GM23338 (cell line): ENCODE results near the gene SLC39A7. TPM values are rescaled to one million over a fixed set of nuclear protein-coding genes. Genes with fewer than 3 reads are reported as not detected.

ENCODE experiments used
- ATAC-seq: fragments of 200-7000 bp; cut with Tn5 transposase; 3 replicates; pipeline ENCODE4 v1.9.1; 2020
- DNase-seq: peaks from one replicate; pipeline ENCODE4 v3.0.0-alpha.2; 2015; ENCODE audit warnings: low spot score
- H2AFZ ChIP-seq: fragments of 200-600 bp; sonication (generic); 2 replicates; pipeline ENCODE4 v1.8.0; 2016; ENCODE audit warnings: antibody characterized with exemption, mild to moderate bottlenecking, moderate library complexity
- H3F3A ChIP-seq: fragments of 200-600 bp; sonication (generic); replicated peaks from 2 replicates; pipeline ENCODE4 v1.8.0; 2017; ENCODE audit warnings: antibody characterized with exemption, mixed run types, low read depth
- H3K27ac ChIP-seq: fragments of 200-600 bp; sonication (generic); 2 replicates; pipeline ENCODE4 v1.6.1; 2016; ENCODE audit warnings: low read depth
- H3K27me3 ChIP-seq: fragments of 200-600 bp; sonication (generic); 2 replicates; pipeline ENCODE4 v1.8.0; 2016; ENCODE audit warnings: mild to moderate bottlenecking, mixed run types, moderate library complexity; ENCODE audit not compliant: insufficient read depth
- H3K36me3 ChIP-seq: fragments of 200-600 bp; sonication (generic); 2 replicates; pipeline ENCODE4 v1.8.0; 2016; ENCODE audit warnings: mild to moderate bottlenecking; ENCODE audit not compliant: insufficient read depth
- H3K4me1 ChIP-seq: fragments of 200-600 bp; sonication (generic); 2 replicates; pipeline ENCODE4 v1.8.0; 2016; ENCODE audit warnings: mild to moderate bottlenecking, moderate library complexity; ENCODE audit not compliant: insufficient read depth
- H3K4me2 ChIP-seq: fragments of 200-600 bp; sonication (generic); 2 replicates; pipeline ENCODE4 v1.7.1; 2017; ENCODE audit warnings: mixed run types
- H3K4me3 ChIP-seq: fragments of 200-600 bp; sonication (generic); 2 replicates; pipeline ENCODE4 v1.6.1; 2016; ENCODE audit warnings: mixed run types
- H3K79me2 ChIP-seq: fragments of 200-600 bp; sonication (generic); replicated peaks from 2 replicates; pipeline ENCODE4 v1.8.0; 2017; ENCODE audit warnings: mild to moderate bottlenecking; ENCODE audit not compliant: insufficient read depth
- H3K9me2 ChIP-seq: fragments of 200-600 bp; sonication (generic); 2 replicates; pipeline ENCODE4 v1.8.0; 2017; ENCODE audit not compliant: insufficient read depth
- H4K20me1 ChIP-seq: fragments of 200-600 bp; sonication (generic); replicated peaks from 2 replicates; pipeline ENCODE4 v1.8.0; 2017; ENCODE audit warnings: mild to moderate bottlenecking; ENCODE audit not compliant: insufficient read depth
- H3K27ac Mint-ChIP-seq: 2 replicates; pipeline ENCODE4 v1.8.0; 2020; ENCODE audit warnings: inconsistent platforms, mild to moderate bottlenecking, moderate library complexity, mixed read lengths
- H3K27me3 Mint-ChIP-seq: 3 replicates; pipeline ENCODE4 v1.8.0; 2022; ENCODE audit warnings: low read depth, mild to moderate bottlenecking, moderate library complexity, mixed read lengths, inconsistent platforms; ENCODE audit not compliant: insufficient read depth, poor library complexity
- H3K36me3 Mint-ChIP-seq: 3 replicates; pipeline ENCODE4 v1.8.0; 2021; ENCODE audit warnings: low read depth, mild to moderate bottlenecking, inconsistent platforms, moderate library complexity, mixed read lengths
- H3K4me1 Mint-ChIP-seq: 3 replicates; pipeline ENCODE4 v1.8.0; 2020; ENCODE audit warnings: mild to moderate bottlenecking, inconsistent platforms, mixed read lengths
- H3K4me3 Mint-ChIP-seq: 3 replicates; pipeline ENCODE4 v1.8.0; 2021; ENCODE audit warnings: moderate library complexity, mild to moderate bottlenecking, inconsistent platforms, mixed read lengths
- H3K9me3 Mint-ChIP-seq: 3 replicates; pipeline ENCODE4 v1.8.0; 2020; ENCODE audit warnings: moderate library complexity, mild to moderate bottlenecking, inconsistent platforms, mixed read lengths
- CREB1 ChIP-seq: fragments of 250-450 bp; sonication (Bioruptor Pico); IDR thresholded peaks from 2 replicates; pipeline ENCODE4 v1.5.0; 2020; ENCODE audit warnings: low read depth, mild to moderate bottlenecking, moderate library complexity
- EZH2 ChIP-seq: fragments of 200-600 bp; sonication (generic); IDR thresholded peaks from one replicate; pipeline ENCODE4 v1.8.0; 2017; ENCODE audit warnings: antibody characterized with exemption, mild to moderate bottlenecking, low read depth; ENCODE audit not compliant: unreplicated experiment
- EZH2phosphoT487 ChIP-seq: fragments of 200-600 bp; sonication (generic); IDR thresholded peaks from one replicate; pipeline ENCODE4 v1.8.1; 2018; ENCODE audit warnings: antibody characterized with exemption; ENCODE audit not compliant: unreplicated experiment
- JUNB ChIP-seq: IDR thresholded peaks from one replicate; pipeline ENCODE4 v1.6.1; 2016; ENCODE audit warnings: antibody characterized with exemption; ENCODE audit not compliant: unreplicated experiment
- NANOG ChIP-seq: IDR thresholded peaks from 2 replicates; pipeline ENCODE4 v1.6.1; 2016; ENCODE audit warnings: antibody characterized with exemption, borderline replicate concordance
- POLR2AphosphoS5 ChIP-seq: IDR thresholded peaks from 2 replicates; pipeline ENCODE4 v1.6.1; 2016; ENCODE audit warnings: antibody characterized with exemption, low read depth
- STAT1 ChIP-seq: IDR thresholded peaks from one replicate; pipeline ENCODE4 v1.6.1; 2016; ENCODE audit warnings: antibody characterized with exemption; ENCODE audit not compliant: unreplicated experiment
- ZNF114 ChIP-seq: fragments of 250-450 bp; sonication (Bioruptor Pico); IDR thresholded peaks from 2 replicates; pipeline ENCODE4 v1.5.0; 2020; ENCODE audit warnings: mild to moderate bottlenecking, moderate library complexity
- ZNF331 ChIP-seq: fragments of 250-450 bp; sonication (Bioruptor Pico); IDR thresholded peaks from 2 replicates; pipeline ENCODE4 v1.5.0; 2020; ENCODE audit warnings: low read depth, mild to moderate bottlenecking, moderate library complexity
- ZNF462 ChIP-seq: fragments of 250-450 bp; sonication (Bioruptor Pico); IDR thresholded peaks from 2 replicates; pipeline ENCODE4 v1.5.0; 2020; ENCODE audit warnings: mild to moderate bottlenecking, moderate library complexity
- polyA plus RNA-seq: library from polyadenylated mRNA; unstranded; fragments of >200 nt; fragmentation: Nextera tagmentation; extraction: Ambion mirVana; gene quantifications from 2 replicates; pipeline ENCODE4 v1.2.1, GENCODE V29; 2016
- total RNA-seq: library from RNA; depleted of rRNA; stranded (reverse); fragments of >200 nt; shearing (Covaris generic); gene quantifications from 2 replicates; pipeline ENCODE4 v1.2.3, GENCODE V29; 2014
- TF ChIP-seq, protein P1 (sequence below): IDR thresholded peaks from 2 replicates; pipeline ENCODE4 v1.6.1; 2016; ENCODE audit warnings: antibody characterized with exemption
- TF ChIP-seq, protein P2 (sequence below), 2 experiments: fragments of 200-600 bp in 1 of 2; sonication (generic) in 1 of 2; conservative IDR thresholded peaks; 2 replicates each; pipeline versions ENCODE4 v1.5.1 to v1.6.1; 2016 to 2017; ENCODE audit warnings: antibody characterized with exemption in 2 of 2, low read depth in 2 of 2, mild to moderate bottlenecking in 2 of 2, moderate library complexity in 1 of 2
- TF ChIP-seq, protein P3 (sequence below): IDR thresholded peaks from one replicate; pipeline ENCODE4 v1.6.1; 2018; ENCODE audit warnings: antibody characterized with exemption; ENCODE audit not compliant: unreplicated experiment

The SLC39A7 gene
- total and polyA plus RNA-seq, 2 experiments from 2014 or later, result 9.0 to 75.9 TPM

DNA sequence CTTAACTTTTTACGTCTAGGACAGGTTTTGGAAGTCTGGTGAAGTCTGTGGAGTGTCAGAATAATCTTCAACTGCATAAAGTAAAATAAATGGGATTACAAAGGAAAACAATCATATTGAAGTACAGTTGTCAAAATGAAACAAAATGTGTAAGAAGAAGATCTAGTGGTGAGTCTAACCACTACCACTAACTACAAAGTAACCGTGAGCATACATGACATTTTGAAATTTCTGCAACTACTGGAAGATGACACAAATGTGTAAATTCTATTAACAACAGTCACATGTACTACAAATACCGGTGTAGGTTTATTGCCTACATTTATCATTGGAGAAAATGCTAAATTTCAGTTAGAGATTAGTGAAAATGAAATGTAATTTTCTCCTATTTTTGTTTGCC lies 41.3 kb downstream of the SLC39A7 start:
- H3K27ac ChIP-seq, result no peak overlapping the region

More for the DNA sequence above, 41.3 kb downstream of the SLC39A7 start:
- peaks cover 42% of the 10 kb centered on the region for H3K27me3 ChIP-seq
- no peaks in the 10 kb centered on the region for H3K79me2 ChIP-seq
- H3K4me1 Mint-ChIP-seq, result no peaks in the 10 kb centered on the region
- no peaks in the 10 kb centered on the region for H3F3A ChIP-seq
- no peak for TF ChIP-seq ZNF114 (CRISPR knock-in tag)
- TF ChIP-seq JUNB, result no peak
- no peak for TF ChIP-seq ZNF331
- no peak for TF ChIP-seq EZH2phosphoT487
- TF ChIP-seq STAT1, result no peak
- no peak for TF ChIP-seq POLR2AphosphoS5
- TF ChIP-seq ZNF462 (CRISPR knock-in tag), result no peak
- TF ChIP-seq NANOG, result no peak
- no peak for TF ChIP-seq EZH2
- no peak for TF ChIP-seq CREB1
- TF ChIP-seq, protein P1, sequence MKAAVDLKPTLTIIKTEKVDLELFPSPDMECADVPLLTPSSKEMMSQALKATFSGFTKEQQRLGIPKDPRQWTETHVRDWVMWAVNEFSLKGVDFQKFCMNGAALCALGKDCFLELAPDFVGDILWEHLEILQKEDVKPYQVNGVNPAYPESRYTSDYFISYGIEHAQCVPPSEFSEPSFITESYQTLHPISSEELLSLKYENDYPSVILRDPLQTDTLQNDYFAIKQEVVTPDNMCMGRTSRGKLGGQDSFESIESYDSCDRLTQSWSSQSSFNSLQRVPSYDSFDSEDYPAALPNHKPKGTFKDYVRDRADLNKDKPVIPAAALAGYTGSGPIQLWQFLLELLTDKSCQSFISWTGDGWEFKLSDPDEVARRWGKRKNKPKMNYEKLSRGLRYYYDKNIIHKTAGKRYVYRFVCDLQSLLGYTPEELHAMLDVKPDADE, result no peak
- TF ChIP-seq, protein P2, sequence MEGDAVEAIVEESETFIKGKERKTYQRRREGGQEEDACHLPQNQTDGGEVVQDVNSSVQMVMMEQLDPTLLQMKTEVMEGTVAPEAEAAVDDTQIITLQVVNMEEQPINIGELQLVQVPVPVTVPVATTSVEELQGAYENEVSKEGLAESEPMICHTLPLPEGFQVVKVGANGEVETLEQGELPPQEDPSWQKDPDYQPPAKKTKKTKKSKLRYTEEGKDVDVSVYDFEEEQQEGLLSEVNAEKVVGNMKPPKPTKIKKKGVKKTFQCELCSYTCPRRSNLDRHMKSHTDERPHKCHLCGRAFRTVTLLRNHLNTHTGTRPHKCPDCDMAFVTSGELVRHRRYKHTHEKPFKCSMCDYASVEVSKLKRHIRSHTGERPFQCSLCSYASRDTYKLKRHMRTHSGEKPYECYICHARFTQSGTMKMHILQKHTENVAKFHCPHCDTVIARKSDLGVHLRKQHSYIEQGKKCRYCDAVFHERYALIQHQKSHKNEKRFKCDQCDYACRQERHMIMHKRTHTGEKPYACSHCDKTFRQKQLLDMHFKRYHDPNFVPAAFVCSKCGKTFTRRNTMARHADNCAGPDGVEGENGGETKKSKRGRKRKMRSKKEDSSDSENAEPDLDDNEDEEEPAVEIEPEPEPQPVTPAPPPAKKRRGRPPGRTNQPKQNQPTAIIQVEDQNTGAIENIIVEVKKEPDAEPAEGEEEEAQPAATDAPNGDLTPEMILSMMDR (conservative IDR thresholded peaks at IDR 0.05; ENCODE audit: low read depth in 2 of 2), result no peak
- TF ChIP-seq, protein P3, sequence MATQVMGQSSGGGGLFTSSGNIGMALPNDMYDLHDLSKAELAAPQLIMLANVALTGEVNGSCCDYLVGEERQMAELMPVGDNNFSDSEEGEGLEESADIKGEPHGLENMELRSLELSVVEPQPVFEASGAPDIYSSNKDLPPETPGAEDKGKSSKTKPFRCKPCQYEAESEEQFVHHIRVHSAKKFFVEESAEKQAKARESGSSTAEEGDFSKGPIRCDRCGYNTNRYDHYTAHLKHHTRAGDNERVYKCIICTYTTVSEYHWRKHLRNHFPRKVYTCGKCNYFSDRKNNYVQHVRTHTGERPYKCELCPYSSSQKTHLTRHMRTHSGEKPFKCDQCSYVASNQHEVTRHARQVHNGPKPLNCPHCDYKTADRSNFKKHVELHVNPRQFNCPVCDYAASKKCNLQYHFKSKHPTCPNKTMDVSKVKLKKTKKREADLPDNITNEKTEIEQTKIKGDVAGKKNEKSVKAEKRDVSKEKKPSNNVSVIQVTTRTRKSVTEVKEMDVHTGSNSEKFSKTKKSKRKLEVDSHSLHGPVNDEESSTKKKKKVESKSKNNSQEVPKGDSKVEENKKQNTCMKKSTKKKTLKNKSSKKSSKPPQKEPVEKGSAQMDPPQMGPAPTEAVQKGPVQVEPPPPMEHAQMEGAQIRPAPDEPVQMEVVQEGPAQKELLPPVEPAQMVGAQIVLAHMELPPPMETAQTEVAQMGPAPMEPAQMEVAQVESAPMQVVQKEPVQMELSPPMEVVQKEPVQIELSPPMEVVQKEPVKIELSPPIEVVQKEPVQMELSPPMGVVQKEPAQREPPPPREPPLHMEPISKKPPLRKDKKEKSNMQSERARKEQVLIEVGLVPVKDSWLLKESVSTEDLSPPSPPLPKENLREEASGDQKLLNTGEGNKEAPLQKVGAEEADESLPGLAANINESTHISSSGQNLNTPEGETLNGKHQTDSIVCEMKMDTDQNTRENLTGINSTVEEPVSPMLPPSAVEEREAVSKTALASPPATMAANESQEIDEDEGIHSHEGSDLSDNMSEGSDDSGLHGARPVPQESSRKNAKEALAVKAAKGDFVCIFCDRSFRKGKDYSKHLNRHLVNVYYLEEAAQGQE, result no peak
- no peaks in the 10 kb centered on the region for H3K36me3 Mint-ChIP-seq
- H3K4me3 Mint-ChIP-seq, result no peak overlapping the region
- ATAC-seq, result no peak
- no peaks in the 10 kb centered on the region for H3K36me3 ChIP-seq
- H3K4me3 ChIP-seq, result no peak overlapping the region
- no peaks in the 10 kb centered on the region for H4K20me1 ChIP-seq
- no peaks in the 10 kb centered on the region for H3K9me2 ChIP-seq
- H2AFZ ChIP-seq, result no peak overlapping the region
- H3K4me1 ChIP-seq, result no peaks in the 10 kb centered on the region
- DNase-seq, result no peak
- no peaks in the 10 kb centered on the region for H3K9me3 Mint-ChIP-seq
- no peak overlapping the region for H3K4me2 ChIP-seq
- H3K27ac Mint-ChIP-seq, result no peak overlapping the region
- H3K27me3 Mint-ChIP-seq, result peaks cover 3% of the 10 kb centered on the region
